ENCODE data around the gene CLVS2.

The CLVS2 gene

GRCh38 chr6:123014835-123015234 is 18.8 kb downstream of the CLVS2 start:
- Histone ChIP-seq H3K4me3 (IDR thresholded peaks at IDR 0.05; ENCODE audit: insufficient read depth, low read depth, low read length) (no peak overlapping the region), H3K36me3 (ENCODE audit: insufficient read depth) (no peaks in the 10 kb centered on the region), H3K79me2 (ENCODE audit: insufficient read depth, low read depth) (no peaks in the 10 kb centered on the region), H3K4me1 (ENCODE audit: low read depth, poor library complexity, severe bottlenecking) (no peaks in the 10 kb centered on the region), H3K4me2 (no peak overlapping the region), H2AFZ (ENCODE audit: low read depth) (no peak overlapping the region), H3K27me3 (ENCODE audit: insufficient read depth, low read depth) (no peaks in the 10 kb centered on the region), H3K27ac (no peak overlapping the region), H3K9ac (no peak overlapping the region), H4K20me1 (ENCODE audit: insufficient read depth) (no peaks in the 10 kb centered on the region)
- TF ChIP-seq CTCF (conservative IDR thresholded peaks at IDR 0.05; ENCODE audit: low read depth, low read length), result no peak

- Histone ChIP-seq H2AFZ (ENCODE audit: low read depth) (no peak overlapping the region), H3K27ac (no peak overlapping the region), H3K79me2 (ENCODE audit: insufficient read depth, low read depth) (no peaks in the 10 kb centered on the region), H3K27me3 (ENCODE audit: insufficient read depth, low read depth) (no peaks in the 10 kb centered on the region), H3K36me3 (ENCODE audit: insufficient read depth) (no peaks in the 10 kb centered on the region), H3K9ac (no peak overlapping the region), H3K4me3 (IDR thresholded peaks at IDR 0.05; ENCODE audit: insufficient read depth, low read depth, low read length) (no peak overlapping the region), H3K4me1 (ENCODE audit: low read depth, poor library complexity, severe bottlenecking) (no peaks in the 10 kb centered on the region), H4K20me1 (ENCODE audit: insufficient read depth) (no peaks in the 10 kb centered on the region), H3K4me2 (no peak overlapping the region)
- no peak for TF ChIP-seq CTCF (conservative IDR thresholded peaks at IDR 0.05; ENCODE audit: low read depth, low read length)
These were observed 20.5 kb downstream of the CLVS2 start for GRCh38 chr6:123016431-123017103.

GRCh38 chr6:123017104-123017682 is 21.2 kb downstream of the CLVS2 start:
- Histone ChIP-seq H2AFZ (ENCODE audit: low read depth) (no peak overlapping the region), H3K27me3 (ENCODE audit: insufficient read depth, low read depth) (no peaks in the 10 kb centered on the region), H3K4me3 (IDR thresholded peaks at IDR 0.05; ENCODE audit: insufficient read depth, low read depth, low read length) (no peak overlapping the region), H3K9ac (no peak overlapping the region), H4K20me1 (ENCODE audit: insufficient read depth) (no peaks in the 10 kb centered on the region), H3K27ac (no peak overlapping the region), H3K79me2 (ENCODE audit: insufficient read depth, low read depth) (no peaks in the 10 kb centered on the region), H3K4me2 (no peak overlapping the region), H3K36me3 (ENCODE audit: insufficient read depth) (no peaks in the 10 kb centered on the region), H3K4me1 (ENCODE audit: low read depth, poor library complexity, severe bottlenecking) (no peaks in the 10 kb centered on the region)
- no peak for TF ChIP-seq CTCF (conservative IDR thresholded peaks at IDR 0.05; ENCODE audit: low read depth, low read length)

GRCh38 chr6:123022975-123023374 is 26.9 kb downstream of the CLVS2 start:
- H3K27ac ChIP-seq, result no peak overlapping the region
- no peaks in the 10 kb centered on the region for H3K27me3 ChIP-seq (ENCODE audit: insufficient read depth, low read depth)
- no peaks in the 10 kb centered on the region for H4K20me1 ChIP-seq (ENCODE audit: insufficient read depth)
- no peak overlapping the region for H3K4me3 ChIP-seq (IDR thresholded peaks at IDR 0.05; ENCODE audit: insufficient read depth, low read depth, low read length)
- H3K36me3 ChIP-seq (ENCODE audit: insufficient read depth), result no peaks in the 10 kb centered on the region
- H3K79me2 ChIP-seq (ENCODE audit: insufficient read depth, low read depth), result no peaks in the 10 kb centered on the region
- TF ChIP-seq CTCF (conservative IDR thresholded peaks at IDR 0.05; ENCODE audit: low read depth, low read length), result no peak
- no peak overlapping the region for H3K4me2 ChIP-seq
- H2AFZ ChIP-seq (ENCODE audit: low read depth), result no peak overlapping the region
- H3K9ac ChIP-seq, result no peak overlapping the region
- H3K4me1 ChIP-seq (ENCODE audit: low read depth, poor library complexity, severe bottlenecking), result no peaks in the 10 kb centered on the region
